ENCODE data around the gene NLRC4.

DNA sequence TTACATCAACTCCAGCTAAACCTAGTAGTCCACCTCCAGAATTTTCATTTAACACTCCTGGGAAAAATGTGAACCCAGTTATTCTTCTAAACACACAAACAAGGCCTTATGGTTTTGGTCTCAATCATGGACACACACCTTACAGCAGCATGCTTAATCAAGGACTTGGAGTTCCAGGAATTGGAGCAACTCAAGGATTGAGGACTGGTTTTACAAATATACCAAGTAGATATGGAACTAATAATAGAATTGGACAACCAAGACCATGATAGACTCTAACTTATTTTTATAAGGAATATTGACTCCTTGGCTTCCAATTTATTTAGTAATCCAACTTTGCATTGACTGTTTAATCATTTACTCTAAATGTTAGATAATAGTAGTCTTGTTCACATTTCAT is 44.2 kb downstream of the NLRC4 start:
- TF ChIP-seq, protein P1, sequence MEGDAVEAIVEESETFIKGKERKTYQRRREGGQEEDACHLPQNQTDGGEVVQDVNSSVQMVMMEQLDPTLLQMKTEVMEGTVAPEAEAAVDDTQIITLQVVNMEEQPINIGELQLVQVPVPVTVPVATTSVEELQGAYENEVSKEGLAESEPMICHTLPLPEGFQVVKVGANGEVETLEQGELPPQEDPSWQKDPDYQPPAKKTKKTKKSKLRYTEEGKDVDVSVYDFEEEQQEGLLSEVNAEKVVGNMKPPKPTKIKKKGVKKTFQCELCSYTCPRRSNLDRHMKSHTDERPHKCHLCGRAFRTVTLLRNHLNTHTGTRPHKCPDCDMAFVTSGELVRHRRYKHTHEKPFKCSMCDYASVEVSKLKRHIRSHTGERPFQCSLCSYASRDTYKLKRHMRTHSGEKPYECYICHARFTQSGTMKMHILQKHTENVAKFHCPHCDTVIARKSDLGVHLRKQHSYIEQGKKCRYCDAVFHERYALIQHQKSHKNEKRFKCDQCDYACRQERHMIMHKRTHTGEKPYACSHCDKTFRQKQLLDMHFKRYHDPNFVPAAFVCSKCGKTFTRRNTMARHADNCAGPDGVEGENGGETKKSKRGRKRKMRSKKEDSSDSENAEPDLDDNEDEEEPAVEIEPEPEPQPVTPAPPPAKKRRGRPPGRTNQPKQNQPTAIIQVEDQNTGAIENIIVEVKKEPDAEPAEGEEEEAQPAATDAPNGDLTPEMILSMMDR (IDR thresholded peaks at IDR 0.05 in 2 of 3, conservative IDR thresholded peaks at IDR 0.05 in 1 of 3; ENCODE audit: insufficient read depth in 2 of 3, low read depth in 1 of 3, low read length in 3 of 3), result no peak
- TF ChIP-seq MTA3 (IDR thresholded peaks at IDR 0.05; ENCODE audit: borderline replicate concordance) (no peak), POLR2AphosphoS5 (IDR thresholded peaks at IDR 0.05; ENCODE audit: control insufficient read depth, insufficient read depth, low read depth, low read length) (no peak), RBFOX2 (IDR thresholded peaks at IDR 0.05; ENCODE audit: low read depth, low read length) (no peak), KLF6 (CRISPR knock-in tag; IDR thresholded peaks at IDR 0.05; ENCODE audit: borderline replicate concordance) (no peak), GABPA (tag; conservative IDR thresholded peaks at IDR 0.05; ENCODE audit: low read depth) (no peak), STAT5B (CRISPR knock-in tag; IDR thresholded peaks at IDR 0.05) (no peak), ATF7 (IDR thresholded peaks at IDR 0.05) (no peak), SETDB1 (IDR thresholded peaks at IDR 0.05; ENCODE audit: low read length) (no peak), ZBTB8A (IDR thresholded peaks at IDR 0.05; ENCODE audit: partially characterized antibody) (no peak), XRCC5 (IDR thresholded peaks at IDR 0.05; ENCODE audit: low read depth, low read length) (no peak)
